Fibroblast of lung (primary cell): ENCODE measurements around the gene CHD2. TPM values are rescaled to one million over a fixed set of nuclear protein-coding genes. Genes with fewer than 3 reads are reported as not detected.
"Not testable (repeated sequence)": the region's sequence is repeated elsewhere in the genome, so short reads cannot be mapped to it uniquely, and the experiment has no call there.

Experiments used
- DNase-seq, 2 donors: peaks; one replicate each; pipeline versions ENCODE4 v3.0.0 to v3.0.0-alpha.2; 2010; ENCODE audit warnings: low read depth in 2 of 2
- H2AFZ ChIP-seq: 2 replicates; pipeline ENCODE4 v1.5.1; 2012; ENCODE audit warnings: low read length, control low read depth, inconsistent platforms
- H3K27ac ChIP-seq: 2 replicates; pipeline ENCODE4 v1.5.1; 2011; ENCODE audit warnings: low read length, control low read depth; ENCODE audit not compliant: insufficient read depth
- H3K27me3 ChIP-seq: 2 replicates; pipeline ENCODE4 v1.5.1; 2011; ENCODE audit warnings: mild to moderate bottlenecking, low read length; ENCODE audit not compliant: control insufficient read depth, insufficient read depth
- H3K36me3 ChIP-seq: 2 replicates; pipeline ENCODE4 v1.5.1; 2011; ENCODE audit warnings: low read length; ENCODE audit not compliant: control insufficient read depth, insufficient read depth
- H3K4me1 ChIP-seq: 2 replicates; pipeline ENCODE4 v1.5.1; 2011; ENCODE audit warnings: low read length; ENCODE audit not compliant: control insufficient read depth, insufficient read depth; ENCODE audit errors: extremely low read depth
- H3K4me2 ChIP-seq: 2 replicates; pipeline ENCODE4 v1.5.1; 2011; ENCODE audit warnings: low read length, control low read depth; ENCODE audit not compliant: insufficient read depth; ENCODE audit errors: extremely low read depth
- H3K4me3 ChIP-seq, 4 experiments: fragments of 200-600 bp in 1 of 4; sonication (generic) in 1 of 4; replicated peaks in 1 of 4; 2 replicates each; pipeline ENCODE4 v1.5.1; 2011 to 2016; ENCODE audit warnings: low read length in 4 of 4, low read depth in 3 of 4, mild to moderate bottlenecking in 3 of 4, control low read depth in 2 of 4, inconsistent platforms in 1 of 4, mixed read lengths in 1 of 4; ENCODE audit not compliant: insufficient read depth in 1 of 4; ENCODE audit errors: control extremely low read depth in 1 of 4
- H3K79me2 ChIP-seq: 2 replicates; pipeline ENCODE4 v1.5.1; 2012; ENCODE audit warnings: mild to moderate bottlenecking, low read length, inconsistent platforms; ENCODE audit not compliant: control insufficient read depth, insufficient read depth
- H3K9ac ChIP-seq: 2 replicates; pipeline ENCODE4 v1.5.1; 2011; ENCODE audit warnings: mild to moderate bottlenecking, low read length, control low read depth; ENCODE audit not compliant: insufficient read depth
- H3K9me3 ChIP-seq: 2 replicates; pipeline ENCODE4 v1.5.1; 2012; ENCODE audit warnings: low read depth, low read length; ENCODE audit not compliant: control insufficient read depth, insufficient read depth
- H4K20me1 ChIP-seq: 2 replicates; pipeline ENCODE4 v1.5.1; 2011; ENCODE audit warnings: low read length; ENCODE audit not compliant: control insufficient read depth, insufficient read depth; ENCODE audit errors: extremely low read depth
- CTCF ChIP-seq, 2 donors: IDR thresholded peaks in 1 of 2; conservative IDR thresholded peaks in 1 of 2; 1 replicate in 1 of 2; 2 replicates in 1 of 2; pipeline ENCODE4 v1.5.1; 2011 to 2012; ENCODE audit warnings: low read length in 2 of 2, control low read depth in 1 of 2, inconsistent platforms in 1 of 2, low read depth in 1 of 2, mild to moderate bottlenecking in 1 of 2
- EZH2 ChIP-seq: IDR thresholded peaks from 2 replicates; pipeline ENCODE4 v1.5.1; 2012; ENCODE audit warnings: low read length, control low read depth, mild to moderate bottlenecking; ENCODE audit errors: missing control alignments
- polyA plus RNA-seq, 2 donors: library from polyadenylated mRNA; depleted of rRNA in 1 of 2; stranded (reverse) in 1 of 2; unstranded in 1 of 2; fragments of >200 nt; gene quantifications; 2 replicates each; pipeline ENCODE4 v1.2.1, GENCODE V29; 2011 to 2012; ENCODE audit warnings: missing spikeins in 1 of 2
- total RNA-seq: library from RNA; depleted of rRNA; stranded (reverse); fragments of >200 nt; gene quantifications from 2 replicates; pipeline ENCODE4 v1.2.1, GENCODE V29; 2014

The CHD2 gene
- total and polyA plus RNA-seq, 2 donors (not counting 1 experiment from before 2014, with no cell fraction given): 36.5 to 92.5 TPM

GRCh38 chr15:93036951-93037819, 137.1 kb downstream of the CHD2 start:
- TF ChIP-seq EZH2 (no peak), CTCF (conservative IDR thresholded peaks at IDR 0.05 in 1 of 2, IDR thresholded peaks at IDR 0.05 in 1 of 2; ENCODE audit: low read depth in 1 of 2, low read length in 2 of 2) (peak; percentile 34 to 42)
- peak; percentile 40 to 55 for DNase-seq
- H4K20me1 ChIP-seq: no peaks in the 10 kb centered on the region
- H3K27ac ChIP-seq: no peak overlapping the region
- H3K36me3 ChIP-seq: no peaks in the 10 kb centered on the region
- H3K4me3 ChIP-seq: no peak overlapping the region
- no peaks in the 10 kb centered on the region for H3K79me2 ChIP-seq
- no peak overlapping the region for H3K4me2 ChIP-seq
- no peaks in the 10 kb centered on the region for H3K27me3 ChIP-seq
- no peaks in the 10 kb centered on the region for H3K4me1 ChIP-seq
- H3K9me3 ChIP-seq: no peaks in the 10 kb centered on the region
- no peak overlapping the region for H2AFZ ChIP-seq
- H3K9ac ChIP-seq: no peak overlapping the region

GRCh38 chr15:93037820-93038705, 137.9 kb downstream of the CHD2 start:
- H3K4me3 ChIP-seq: no peak overlapping the region
- DNase-seq: no peak

DNA sequence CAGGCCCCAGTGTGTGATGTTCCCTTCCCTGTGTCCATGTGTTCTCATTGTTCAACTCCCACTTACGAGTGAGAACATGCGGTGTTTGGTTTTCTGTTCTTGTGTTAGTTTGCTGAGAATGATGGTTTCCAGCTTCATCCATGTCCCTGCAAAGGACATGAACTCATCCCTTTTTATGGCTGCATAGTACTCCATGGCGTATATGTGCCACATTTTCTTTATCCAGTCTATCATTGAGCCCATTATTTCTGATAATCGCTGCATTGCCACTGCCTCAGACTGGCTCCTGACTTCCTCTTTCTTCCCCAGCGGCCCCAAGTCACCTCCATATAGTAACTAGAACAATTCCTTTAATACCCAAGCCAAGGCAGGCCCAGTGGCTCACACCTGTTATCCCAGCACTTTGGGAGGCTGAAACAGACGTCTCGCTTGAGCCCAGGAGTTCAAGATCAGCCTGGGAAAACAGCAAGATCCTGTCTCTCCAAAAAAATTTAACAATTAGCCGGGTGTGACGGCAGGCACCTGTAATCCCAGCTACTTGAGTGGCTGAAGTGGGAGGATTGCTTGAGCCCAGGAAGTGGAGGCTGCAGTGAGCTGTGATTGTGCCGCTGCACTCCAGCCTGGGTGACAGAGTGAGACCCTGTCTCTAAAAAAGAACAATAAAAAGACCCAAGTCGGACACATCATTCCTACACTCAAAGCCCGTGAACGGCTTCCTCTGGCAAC, 139.6 kb downstream of the CHD2 start:
- H2AFZ ChIP-seq, H3K4me2 ChIP-seq, H4K20me1 ChIP-seq, H3K36me3 ChIP-seq, H3K9ac ChIP-seq, H3K27me3 ChIP-seq, H3K27ac ChIP-seq, H3K79me2 ChIP-seq, H3K9me3 ChIP-seq, H3K4me1 ChIP-seq, DNase-seq, H3K4me3 ChIP-seq: not testable (repeated sequence)

More at GRCh38 chr15:93037820-93038705, 137.9 kb downstream of the CHD2 start:
- Histone ChIP-seq H3K9ac (no peak overlapping the region), H3K4me1 (no peaks in the 10 kb centered on the region), H4K20me1 (no peaks in the 10 kb centered on the region), H3K79me2 (no peaks in the 10 kb centered on the region), H3K9me3 (no peaks in the 10 kb centered on the region), H2AFZ (no peak overlapping the region), H3K27ac (no peak overlapping the region), H3K36me3 (no peaks in the 10 kb centered on the region), H3K4me2 (no peak overlapping the region), H3K27me3 (no peaks in the 10 kb centered on the region)
- TF ChIP-seq CTCF (conservative IDR thresholded peaks at IDR 0.05 in 1 of 2, IDR thresholded peaks at IDR 0.05 in 1 of 2; ENCODE audit: low read depth in 1 of 2, low read length in 2 of 2) (no peak), EZH2 (no peak)
